NCI-H2081 (cell line): Measurements from ENCODE around the gene KAZN.
A peak's percentile ranks its signal among the peaks of the same experiment; 100 is the strongest.

Experiments used
- DNase-seq, 2 experiments: peaks; one replicate each; lab custom pipeline; 2025; lab: John Stamatoyannopoulos, UW

Gene KAZN

GRCh38 chr1:15139654-15140350 lies 541.3 kb downstream of the KAZN start:
- no peak for DNase-seq

GRCh38 chr1:15141935-15142539 lies 543.6 kb downstream of the KAZN start:
- DNase-seq: peak; percentile 60 to 91

- DNase-seq: no peak
Measured at GRCh38 chr1:15145327-15145726, 546.8 kb downstream of the KAZN start.

GRCh38 chr1:15146142-15146680 lies 547.7 kb downstream of the KAZN start:
- no peak for DNase-seq

GRCh38 chr1:15146971-15147376 lies 548.5 kb downstream of the KAZN start:
- DNase-seq: no peak

GRCh38 chr1:15148004-15148403 lies 549.5 kb downstream of the KAZN start:
- DNase-seq: no peak

- no peak for DNase-seq
Measured at GRCh38 chr1:15148475-15148874, 550.0 kb downstream of the KAZN start.

- DNase-seq: no peak
Measured at GRCh38 chr1:15148941-15149340, 550.5 kb downstream of the KAZN start.

- DNase-seq: no peak
Measured at GRCh38 chr1:15150376-15150775, 551.9 kb downstream of the KAZN start.

GRCh38 chr1:15151377-15151806 lies 552.9 kb downstream of the KAZN start:
- no peak for DNase-seq

GRCh38 chr1:15151871-15152270 lies 553.4 kb downstream of the KAZN start:
- no peak for DNase-seq

- DNase-seq: peak; percentile 15 to 69
Measured at GRCh38 chr1:15152318-15153183, 554.1 kb downstream of the KAZN start.

- peak; percentile 47 to 49 for DNase-seq
Measured at GRCh38 chr1:15153184-15153841, 554.8 kb downstream of the KAZN start, which contains the start of gene TMEM51. Gene TMEM51 (plus strand): TSS chr1:15153747. CDS start chr1:15215088, 61,341 bp downstream.

GRCh38 chr1:15153842-15154479 lies 555.5 kb downstream of the KAZN start:
- DNase-seq: peak; percentile 9 to 15

GRCh38 chr1:15154480-15155036 lies 556.1 kb downstream of the KAZN start:
- DNase-seq: no peak

- DNase-seq: no peak
Measured at GRCh38 chr1:15155191-15155590, 556.7 kb downstream of the KAZN start.

- no peak for DNase-seq
Measured at GRCh38 chr1:15155888-15156741, 557.6 kb downstream of the KAZN start.

GRCh38 chr1:15156807-15157380 lies 558.4 kb downstream of the KAZN start:
- no peak for DNase-seq

GRCh38 chr1:15157524-15158399 lies 559.3 kb downstream of the KAZN start:
- DNase-seq: no peak
